OCI-LY7 (cell line): ENCODE measurements around the gene COL16A1.

ENCODE experiments used
- CTCF ChIP-seq: fragments of 200-600 bp; sonication (generic); conservative IDR thresholded peaks from 2 replicates; pipeline ENCODE4 v1.5.1; 2014; ENCODE audit warnings: mild to moderate bottlenecking, antibody characterized with exemption, low read length, moderate library complexity, mixed read lengths
- EZH2phosphoT487 ChIP-seq: fragments of 200-600 bp; sonication (generic); IDR thresholded peaks from 2 replicates; pipeline ENCODE4 v1.6.1; 2018; ENCODE audit warnings: low read depth, borderline replicate concordance, mild to moderate bottlenecking, mixed run types, antibody characterized with exemption, low read length, moderate library complexity, mixed read lengths

- TF ChIP-seq EZH2phosphoT487 = no peak
- TF ChIP-seq CTCF = no peak
Measured at GRCh38 chr1:31696242-31696641, 7.6 kb downstream of the COL16A1 start.
